Measurements from ENCODE around the gene TNFSF4.
"Not testable (repeated sequence)": the region's sequence is repeated elsewhere in the genome, so short reads cannot be mapped to it uniquely, and the experiment has no call there.

TNFSF4 gene, protein sequence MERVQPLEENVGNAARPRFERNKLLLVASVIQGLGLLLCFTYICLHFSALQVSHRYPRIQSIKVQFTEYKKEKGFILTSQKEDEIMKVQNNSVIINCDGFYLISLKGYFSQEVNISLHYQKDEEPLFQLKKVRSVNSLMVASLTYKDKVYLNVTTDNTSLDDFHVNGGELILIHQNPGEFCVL

DNA sequence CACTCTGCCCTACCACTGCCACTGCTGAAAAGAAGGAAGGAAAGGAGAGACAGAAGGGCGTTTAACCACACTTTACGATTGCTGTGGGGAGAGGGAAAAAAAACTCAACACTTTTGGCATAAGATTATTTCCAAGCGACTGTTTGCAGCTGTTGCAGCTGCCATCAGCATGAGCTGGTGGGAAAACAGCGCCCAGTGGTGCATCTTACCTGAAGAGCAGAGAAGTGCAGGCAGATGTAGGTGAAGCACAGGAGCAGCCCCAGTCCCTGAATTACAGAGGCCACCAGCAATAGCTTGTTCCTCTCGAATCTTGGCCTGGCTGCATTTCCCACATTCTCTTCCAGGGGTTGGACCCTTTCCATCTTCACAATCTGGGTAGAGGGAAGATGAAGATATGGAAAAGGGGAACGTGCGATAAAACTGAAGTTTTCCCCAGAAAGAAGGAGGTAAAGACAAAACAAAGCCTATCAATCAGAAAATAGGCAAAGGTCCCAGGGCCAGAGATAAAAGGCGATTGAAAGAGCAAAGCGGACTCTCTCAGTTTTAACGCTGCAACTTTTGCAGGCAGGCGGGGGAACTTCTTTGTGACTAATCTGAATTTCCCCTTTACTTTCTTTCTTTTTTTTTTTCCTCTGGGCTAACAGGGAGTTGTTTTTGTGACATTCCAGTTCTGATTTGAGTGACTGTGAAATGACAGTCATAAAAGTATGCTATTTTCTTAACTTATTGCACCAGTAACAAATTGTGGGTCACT lies at the start of gene TNFSF4:
TSS of gene TNFSF4 (minus strand) at position 516 of the 753 bp plus-strand sequence. CDS start at position 361, 155 bp downstream.
- peak; percentile 60 to 69 for ATAC-seq (replicated peaks)
- Mint-ChIP-seq H3K4me3 (peak within 1 kb of the TSS; percentile 77 to 86), H3K27ac (peak within 1 kb of the TSS; percentile 91), H3K27me3 (no peaks in the 10 kb centered on the region), H3K4me1 (peaks cover 39 to 46% of the 10 kb centered on the region in 2 donors), H3K36me3 (peaks cover 8 to 10% of the 10 kb centered on the region in 2 donors), H3K9me3 (no peaks in the 10 kb centered on the region)
- DNase-seq = peak; percentile 29

DNA sequence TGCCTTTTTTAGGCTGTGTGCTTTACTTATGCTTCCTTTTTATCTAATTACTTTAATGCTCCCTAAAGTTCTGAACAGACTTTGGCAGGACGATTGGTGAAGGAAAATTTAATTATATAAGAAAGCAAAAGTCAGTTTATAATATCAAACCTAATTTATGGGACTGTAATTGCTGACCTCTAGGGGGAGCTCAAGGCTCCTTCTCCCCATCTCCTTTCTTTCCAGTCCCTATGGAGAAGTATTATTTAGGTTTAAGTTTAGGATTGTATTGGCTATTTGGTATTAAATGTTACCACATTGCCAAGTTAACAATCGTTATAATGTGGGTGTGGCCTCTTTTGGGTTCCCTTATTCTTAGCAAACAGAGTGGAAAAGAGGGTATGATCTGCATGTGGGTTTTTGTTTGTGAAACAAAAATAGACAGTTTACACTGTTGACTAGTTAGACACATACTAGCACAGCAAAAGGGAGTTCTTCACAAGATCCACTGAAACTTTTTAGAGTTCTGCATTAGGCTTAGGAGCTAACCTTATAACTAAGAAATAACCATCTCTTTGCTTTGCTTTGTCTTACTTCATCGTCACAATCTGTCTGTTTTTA lies 48.2 kb upstream of the TNFSF4 start:
- DNase-seq (no peak), ATAC-seq (replicated peaks) (peak in 1 of 2 donors; percentile 47)
- peaks cover 12 to 15% of the 10 kb centered on the region in 2 donors for H3K36me3 Mint-ChIP-seq
- peaks cover 15 to 19% of the 10 kb centered on the region in 2 donors for H3K4me1 Mint-ChIP-seq
- H3K9me3 Mint-ChIP-seq = peaks cover 9 to 10% of the 10 kb centered on the region in 2 donors
- no peaks in the 10 kb centered on the region for H3K27me3 Mint-ChIP-seq
- H3K4me3 Mint-ChIP-seq = no peak overlapping the region
- H3K27ac Mint-ChIP-seq = no peak overlapping the region

DNA sequence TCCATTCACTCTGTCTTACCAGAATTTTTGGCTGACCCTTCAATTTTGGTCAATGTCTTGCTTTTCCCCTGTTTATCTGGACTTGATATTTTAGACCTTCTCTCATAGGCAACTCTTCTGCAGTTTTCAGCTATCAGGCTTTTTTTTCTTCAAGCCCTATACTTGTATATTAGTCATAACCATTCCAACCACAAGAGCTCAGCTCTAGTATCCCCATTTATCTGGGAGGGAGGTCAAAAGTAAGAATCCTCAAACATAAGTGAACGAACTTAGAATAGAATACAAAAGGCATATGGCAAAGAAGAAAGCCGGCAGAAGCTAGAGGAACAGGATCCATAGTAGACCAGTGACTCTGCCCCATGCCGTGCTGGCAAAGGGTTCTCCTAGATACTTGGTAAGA lies 45.9 kb upstream of the TNFSF4 start:
- DNase-seq = no peak
- Mint-ChIP-seq H3K36me3 (peaks cover 0 to 2% of the 10 kb centered on the region in 2 donors), H3K9me3 (no peaks in the 10 kb centered on the region), H3K27ac (no peak overlapping the region), H3K4me3 (no peak overlapping the region), H3K27me3 (no peaks in the 10 kb centered on the region), H3K4me1 (peaks cover 15 to 19% of the 10 kb centered on the region in 2 donors)
- no peak for ATAC-seq (replicated peaks)

DNA sequence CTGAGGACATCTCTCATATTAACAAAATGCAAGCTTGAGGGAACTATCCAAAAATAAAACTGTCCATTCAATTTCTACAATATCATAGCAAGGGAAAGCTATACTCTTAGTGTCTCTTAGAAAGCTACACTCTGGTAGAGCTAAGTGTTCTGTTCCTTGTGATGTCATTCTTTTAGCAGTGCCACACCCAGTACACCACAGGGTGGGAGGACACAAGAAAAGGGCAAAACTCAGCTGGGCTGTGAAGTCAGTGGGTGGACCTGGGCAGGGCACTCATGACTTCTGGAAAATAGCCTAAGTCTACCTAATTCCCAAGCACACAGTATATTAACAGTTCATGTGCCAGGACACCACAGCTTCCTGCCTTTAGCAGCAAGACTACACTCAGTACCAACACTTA lies 42.2 kb upstream of the TNFSF4 start:
- Mint-ChIP-seq H3K4me3 (no peak overlapping the region), H3K27ac (no peak overlapping the region), H3K36me3 (no peaks in the 10 kb centered on the region), H3K27me3 (no peaks in the 10 kb centered on the region), H3K4me1 (no peaks in the 10 kb centered on the region), H3K9me3 (no peaks in the 10 kb centered on the region)
- ATAC-seq (replicated peaks) (peak in 1 of 2 donors; percentile 29), DNase-seq (no peak)

DNA sequence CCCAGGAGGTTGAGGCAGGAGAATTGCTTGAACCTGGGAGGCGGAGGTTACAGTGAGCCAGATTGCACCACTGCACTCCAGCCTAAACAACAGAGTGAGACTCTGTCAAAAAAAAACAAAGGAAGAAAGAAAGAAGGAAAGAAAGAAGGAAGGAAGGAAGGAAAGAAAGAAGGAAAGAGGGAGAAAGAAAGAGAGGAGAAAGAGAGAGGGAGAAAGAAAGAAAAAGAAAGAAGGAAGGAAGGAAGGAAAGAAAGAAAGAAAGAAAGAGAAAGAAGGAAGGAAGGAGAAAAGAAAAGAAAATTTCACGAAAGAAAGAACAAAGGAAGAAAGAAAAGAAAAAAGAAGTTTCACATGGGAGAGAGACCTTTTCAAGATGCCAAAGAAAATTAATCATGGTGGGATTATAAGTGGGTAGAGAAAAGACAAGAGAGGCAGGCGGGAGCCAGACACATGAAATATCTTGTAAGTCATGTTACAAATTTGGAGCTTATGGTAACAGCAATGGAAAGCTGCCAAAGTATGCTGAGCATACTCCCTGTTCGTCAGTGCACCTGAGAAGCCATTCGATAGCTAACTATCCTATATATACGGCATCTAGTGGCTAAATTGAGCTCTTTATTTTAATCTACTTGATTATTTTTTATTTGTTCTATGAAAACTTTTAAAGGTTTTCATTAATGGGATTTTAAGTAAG lies 41.3 kb upstream of the TNFSF4 start:
- Mint-ChIP-seq H3K4me1 (no peaks in the 10 kb centered on the region), H3K4me3 (no peak overlapping the region), H3K27me3 (no peaks in the 10 kb centered on the region), H3K9me3 (peaks cover 4 to 5% of the 10 kb centered on the region in 2 donors), H3K36me3 (peaks cover 5% of the 10 kb centered on the region in 2 donors), H3K27ac (no peak overlapping the region)
- no peak for DNase-seq
- no peak for ATAC-seq (replicated peaks)

DNA sequence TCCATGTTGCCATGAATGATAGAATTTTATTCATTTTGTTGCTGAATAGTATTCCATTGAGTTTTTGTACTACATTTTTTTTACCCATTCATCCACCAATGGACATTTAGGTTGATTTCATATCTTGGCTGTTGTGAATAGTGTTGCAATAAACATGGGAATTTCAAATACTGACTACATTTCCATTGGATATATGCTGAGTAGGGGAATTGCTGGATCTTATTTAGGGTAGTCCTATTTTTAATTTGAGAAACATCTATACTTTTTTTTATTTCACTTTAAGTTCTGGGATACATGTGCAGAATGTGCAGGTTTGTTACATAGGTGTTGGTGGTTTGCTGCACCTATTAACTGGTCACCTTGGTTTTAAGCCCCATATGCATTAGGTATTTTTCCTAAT lies 38.8 kb upstream of the TNFSF4 start:
- DNase-seq (no peak), ATAC-seq (replicated peaks) (no peak)
- Mint-ChIP-seq H3K4me1 (peaks cover 13 to 18% of the 10 kb centered on the region in 2 donors), H3K27ac (no peak overlapping the region), H3K9me3 (peaks cover 13 to 15% of the 10 kb centered on the region in 2 donors), H3K36me3 (peaks cover 11 to 14% of the 10 kb centered on the region in 2 donors), H3K27me3 (no peaks in the 10 kb centered on the region), H3K4me3 (no peak overlapping the region)

DNA sequence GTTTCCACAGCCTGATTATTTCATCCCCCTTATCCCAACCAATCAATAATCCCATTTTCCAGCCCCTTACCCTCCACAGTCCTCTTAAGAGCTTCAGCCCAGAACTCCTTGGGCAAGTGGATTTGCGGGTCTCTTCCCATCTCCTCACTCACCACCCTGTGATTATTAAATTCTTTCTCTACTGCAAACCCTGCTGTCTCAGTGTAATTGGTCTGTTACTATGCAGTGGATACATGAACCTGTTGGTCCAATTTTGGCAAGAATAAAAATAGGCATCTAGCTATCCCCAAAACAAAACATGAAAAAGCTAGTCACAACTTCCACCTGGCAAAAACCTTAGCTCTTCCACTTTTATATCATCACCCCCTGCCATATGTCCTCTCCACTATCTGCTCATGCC lies 36.2 kb upstream of the TNFSF4 start:
- Mint-ChIP-seq H3K27ac (peak overlapping the region; percentile 20), H3K27me3 (no peaks in the 10 kb centered on the region), H3K36me3 (peaks cover 14 to 27% of the 10 kb centered on the region in 2 donors), H3K9me3 (peaks cover 13 to 19% of the 10 kb centered on the region in 2 donors), H3K4me3 (no peak overlapping the region), H3K4me1 (peaks cover 13 to 18% of the 10 kb centered on the region in 2 donors)
- ATAC-seq (replicated peaks) (no peak), DNase-seq (no peak)

DNA sequence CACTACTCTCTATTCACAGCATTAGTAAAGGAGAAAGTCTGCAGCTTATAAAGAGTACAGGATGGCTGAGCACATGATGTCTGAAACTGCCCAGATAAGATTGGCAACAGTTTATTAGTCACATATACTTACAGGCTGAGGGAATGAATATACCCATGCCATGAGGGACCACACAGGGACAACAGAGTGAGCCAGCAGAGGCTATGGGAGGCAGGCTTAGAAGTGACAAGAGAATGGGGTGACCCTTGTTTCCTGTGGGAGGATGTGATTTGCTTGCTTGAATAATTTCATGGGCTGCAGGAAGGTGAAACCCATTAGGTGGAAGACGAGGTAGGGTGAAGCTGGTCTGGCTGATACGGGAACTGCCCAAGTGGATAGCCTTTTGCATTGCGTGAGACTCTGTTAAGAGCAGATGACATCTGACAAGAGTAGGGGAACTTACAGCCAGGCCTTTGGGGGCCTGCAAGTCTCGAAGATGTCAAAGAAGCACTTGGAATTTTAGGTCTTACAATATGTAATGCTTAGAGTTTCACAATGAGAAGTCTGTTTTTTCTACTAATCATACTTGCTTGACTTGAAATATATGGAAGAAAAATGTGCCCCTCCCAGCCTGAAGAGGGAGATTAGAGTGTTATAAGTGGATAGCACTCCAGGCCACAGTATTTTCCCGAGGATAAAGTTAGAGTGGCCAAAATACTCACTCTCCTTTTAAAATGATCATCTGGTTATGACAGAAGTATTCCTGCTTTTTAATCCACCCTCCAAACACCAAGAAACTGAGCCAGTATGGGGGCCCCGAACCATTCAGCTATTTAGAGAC lies 34.6 kb upstream of the TNFSF4 start:
- Mint-ChIP-seq H3K4me3 (no peak overlapping the region), H3K27me3 (no peaks in the 10 kb centered on the region), H3K27ac (peak overlapping the region; percentile 83), H3K9me3 (peaks cover 13 to 22% of the 10 kb centered on the region in 2 donors), H3K4me1 (peaks cover 13 to 25% of the 10 kb centered on the region in 2 donors), H3K36me3 (peaks cover 19 to 28% of the 10 kb centered on the region in 2 donors)
- ATAC-seq (replicated peaks) (peak; percentile 87 to 92), DNase-seq (peak; percentile 44)

DNA sequence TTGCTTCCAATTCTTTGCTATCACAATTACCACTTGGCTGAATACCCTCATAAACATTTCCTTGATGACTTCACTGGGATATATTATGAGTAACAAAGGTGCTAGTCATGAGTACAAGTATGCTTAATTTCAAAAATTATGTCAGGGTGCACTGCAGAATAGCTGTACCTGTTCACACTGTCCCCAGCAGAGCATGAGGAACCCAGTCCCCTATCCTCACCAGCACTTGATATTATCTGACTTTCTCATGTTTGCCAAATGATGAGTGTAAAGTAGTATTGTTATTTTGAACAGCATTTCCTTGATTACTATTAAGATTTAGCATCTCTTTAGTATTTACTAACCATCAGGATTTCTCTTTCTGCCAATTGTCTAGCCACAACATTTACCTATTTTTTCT lies 33.5 kb upstream of the TNFSF4 start:
- no peak overlapping the region for H3K27ac Mint-ChIP-seq

DNA sequence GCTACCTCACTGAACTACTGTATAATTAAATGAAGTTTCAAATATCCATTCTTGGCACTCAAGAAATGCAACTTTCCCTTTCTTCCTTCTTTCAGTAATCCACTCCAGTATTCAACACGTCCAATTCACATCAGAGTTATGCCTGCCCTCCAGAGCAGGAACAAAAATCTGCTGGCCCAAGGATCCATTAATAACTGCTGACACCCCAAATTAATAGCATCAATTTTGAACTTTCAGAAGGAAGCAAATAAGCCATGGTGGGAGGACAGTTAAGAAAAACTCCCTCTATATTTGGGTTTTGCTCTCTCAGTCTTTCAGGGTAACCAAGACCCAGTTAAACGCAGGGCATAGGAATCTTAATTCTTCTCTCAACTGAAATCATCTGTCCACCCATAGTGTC lies 31.9 kb upstream of the TNFSF4 start:
- Mint-ChIP-seq H3K27ac (no peak overlapping the region), H3K9me3 (peaks cover 13 to 22% of the 10 kb centered on the region in 2 donors), H3K27me3 (no peaks in the 10 kb centered on the region), H3K4me3 (no peak overlapping the region), H3K4me1 (peaks cover 15 to 29% of the 10 kb centered on the region in 2 donors), H3K36me3 (peaks cover 19 to 36% of the 10 kb centered on the region in 2 donors)
- ATAC-seq (replicated peaks) (no peak), DNase-seq (no peak)

More for the DNA sequence above, 33.5 kb upstream of the TNFSF4 start:
- peaks cover 13 to 22% of the 10 kb centered on the region in 2 donors for H3K9me3 Mint-ChIP-seq
- DNase-seq (no peak), ATAC-seq (replicated peaks) (no peak)
- no peak overlapping the region for H3K4me3 Mint-ChIP-seq
- H3K4me1 Mint-ChIP-seq = peaks cover 15 to 29% of the 10 kb centered on the region in 2 donors
- H3K27me3 Mint-ChIP-seq = no peaks in the 10 kb centered on the region
- peaks cover 19 to 31% of the 10 kb centered on the region in 2 donors for H3K36me3 Mint-ChIP-seq

DNA sequence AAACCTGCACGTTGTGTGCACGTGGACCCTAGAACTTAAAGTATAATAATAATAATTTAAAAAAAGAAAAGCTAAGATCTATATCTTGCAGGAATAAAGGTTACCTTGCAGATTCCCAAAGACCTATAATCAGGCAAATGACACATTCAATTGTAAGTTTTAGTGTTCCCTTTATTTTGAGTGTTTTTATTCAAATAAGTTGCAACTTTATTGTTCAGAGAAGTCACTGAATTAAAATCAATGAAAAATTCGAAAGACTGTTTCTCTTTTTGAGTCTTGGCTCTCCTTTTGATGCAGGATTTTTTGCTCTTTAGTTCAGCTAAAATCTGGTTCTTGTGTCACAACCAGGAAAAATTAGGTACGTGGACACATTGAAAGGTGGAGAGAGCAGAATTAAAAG lies 27.8 kb upstream of the TNFSF4 start:
- peaks cover 14 to 40% of the 10 kb centered on the region in 2 donors for H3K36me3 Mint-ChIP-seq
- H3K27me3 Mint-ChIP-seq = no peaks in the 10 kb centered on the region
- no peak overlapping the region for H3K4me3 Mint-ChIP-seq
- H3K4me1 Mint-ChIP-seq = peaks cover 2 to 11% of the 10 kb centered on the region in 2 donors
- H3K9me3 Mint-ChIP-seq = peaks cover 0 to 12% of the 10 kb centered on the region in 2 donors
- DNase-seq (no peak), ATAC-seq (replicated peaks) (no peak)
- H3K27ac Mint-ChIP-seq = no peak overlapping the region

DNA sequence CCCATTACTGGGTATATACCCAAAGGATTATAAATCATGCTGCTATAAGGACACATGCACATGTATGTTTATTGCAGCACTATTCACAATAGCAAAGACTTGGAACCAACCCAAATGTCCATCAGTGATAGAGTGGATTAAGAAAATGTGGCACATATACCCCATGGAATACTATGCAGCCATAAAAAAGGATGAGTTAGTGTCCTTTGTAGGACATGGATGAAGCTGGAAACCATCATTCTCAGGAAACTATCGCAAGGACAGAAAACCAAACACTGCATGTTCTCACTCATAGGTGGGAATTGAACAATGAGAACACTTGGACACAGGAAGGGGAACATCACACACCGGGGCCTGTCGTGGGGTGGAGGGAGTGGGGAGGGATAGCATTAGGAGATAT lies 27.3 kb upstream of the TNFSF4 start:
- not testable (repeated sequence) for H3K27me3 Mint-ChIP-seq; ATAC-seq (replicated peaks); H3K4me3 Mint-ChIP-seq; DNase-seq; H3K27ac Mint-ChIP-seq
- Mint-ChIP-seq H3K9me3 (peaks cover 0 to 14% of the 10 kb centered on the region in 2 donors), H3K36me3 (peaks cover 16 to 43% of the 10 kb centered on the region in 2 donors), H3K4me1 (peaks cover 2 to 11% of the 10 kb centered on the region in 2 donors)

DNA sequence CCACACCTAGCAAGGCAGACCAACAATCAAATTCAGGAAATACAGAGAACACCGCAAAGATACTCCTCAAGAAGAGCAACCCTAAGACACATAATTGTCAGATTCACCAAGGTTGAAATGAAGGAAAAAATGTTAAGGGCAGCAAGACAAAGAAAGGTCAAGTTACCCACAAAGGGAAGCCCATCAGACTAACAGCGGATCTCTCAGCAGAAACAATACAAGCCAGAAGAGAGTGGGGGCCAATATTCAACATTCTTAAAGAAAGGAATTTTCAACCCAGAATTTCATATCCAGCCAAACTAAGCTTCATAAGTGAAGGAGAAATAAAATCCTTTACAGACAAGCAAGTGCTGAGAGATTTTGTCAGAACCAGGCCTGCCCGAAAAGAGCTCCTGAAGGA lies 21.9 kb upstream of the TNFSF4 start:
- Mint-ChIP-seq H3K36me3 (peaks cover 21 to 36% of the 10 kb centered on the region in 2 donors), H3K4me1 (peaks cover 18 to 23% of the 10 kb centered on the region in 2 donors), H3K9me3 (peaks cover 6 to 17% of the 10 kb centered on the region in 2 donors)
- DNase-seq; ATAC-seq (replicated peaks); H3K27me3 Mint-ChIP-seq; H3K27ac Mint-ChIP-seq; H3K4me3 Mint-ChIP-seq: not testable (repeated sequence)

Data from stimulated activated naive B cell treated with anti-CD40 and anti-IgM and Interleukin-4, amounts not matched to agents 10 μg/mL and 1 μg/mL and 100 μg/mL, for 72 hours (primary cell).